HepG2 (cell line): ENCODE data around the gene EDNRB. TPM values are rescaled to one million over a fixed set of nuclear protein-coding genes. Genes with fewer than 3 reads are reported as not detected.

Experiments
- ATAC-seq: fragments of 200-7000 bp; cut with Tn5 transposase; 3 replicates; pipeline ENCODE4 v1.9.1; 2020; ENCODE audit warnings: mild to moderate bottlenecking, moderate library complexity
- BruUV-seq: library from RNA; stranded (reverse); fragments of 400-500 nt; replicated peaks from 2 replicates; lab custom pipeline; 2021; lab: Mats Ljungman, UMichigan
- CTCF ChIA-PET: fragments of 300-600 bp; formaldehyde crosslinking; extraction: SDS; loops from one replicate; lab custom pipeline; 2021; ENCODE audit warnings: low total read pairs, inconsistent platforms, low intra/inter-chr PET ratio; lab: Yijun Ruan, JAX
- POLR2A ChIA-PET: fragments of 350-600 bp; sonication (Branson Sonifier 250); formaldehyde crosslinking; loops from one replicate; lab custom pipeline; 2020; ENCODE audit warnings: antibody characterized with exemption, inconsistent platforms; lab: Yijun Ruan, JAX
- DNase-seq: peaks from one replicate; pipeline ENCODE4 v3.0.0-alpha.2; 2015; ENCODE audit warnings: low spot score
- FAIRE-seq: peaks from 3 replicates; lab custom pipeline; 2011; peaks lifted over from hg19 to GRCh38; lab: Jason Lieb, UNC
- H2AFZ ChIP-seq: one replicate; pipeline ENCODE4 v1.6.1; 2011; ENCODE audit warnings: low read length, inconsistent platforms
- H3K27ac ChIP-seq: fragments of 300-600 bp; 3 replicates; pipeline ENCODE4 v1.8.0; 2011; ENCODE audit warnings: mixed run types, mild to moderate bottlenecking, mixed read lengths, low read length, inconsistent platforms; ENCODE audit not compliant: insufficient read depth; ENCODE audit errors: extremely low read length
- H3K27me3 ChIP-seq, 2 experiments: fragments of 200-600 bp in 1 of 2; 2 replicates in 1 of 2; 3 replicates in 1 of 2; pipeline versions ENCODE4 v1.6.0 to v1.8.0; 2011; ENCODE audit warnings: low read length in 2 of 2, mild to moderate bottlenecking in 2 of 2, moderate library complexity in 2 of 2, inconsistent platforms in 1 of 2; ENCODE audit not compliant: insufficient read depth in 2 of 2, control insufficient read depth in 1 of 2
- H3K36me3 ChIP-seq, 2 experiments: fragments of 200-600 bp in 1 of 2; replicated peaks in 1 of 2; 2 replicates in 1 of 2; 3 replicates in 1 of 2; pipeline versions ENCODE4 v1.5.1 to v1.8.0; 2011; ENCODE audit warnings: low read length in 2 of 2, inconsistent platforms in 1 of 2; ENCODE audit not compliant: insufficient read depth in 2 of 2, control insufficient read depth in 1 of 2
- H3K4me1 ChIP-seq: 2 replicates; pipeline ENCODE4 v1.5.1; 2012; ENCODE audit warnings: low read length, inconsistent platforms; ENCODE audit not compliant: insufficient read depth
- H3K4me2 ChIP-seq: 2 replicates; pipeline ENCODE4 v1.6.0; 2011; ENCODE audit warnings: low read depth, low read length, inconsistent platforms
- H3K4me3 ChIP-seq, 3 experiments: fragments of 200-600 bp in 1 of 3; sonication (generic), shearing (Covaris generic) in 1 of 3; replicated peaks in 1 of 3; 2 replicates each; pipeline ENCODE4 v1.5.1; 2011 to 2016; ENCODE audit warnings: low read length in 3 of 3, inconsistent platforms in 2 of 3, low read depth in 2 of 3, mild to moderate bottlenecking in 2 of 3, control low read depth in 1 of 3, mixed read lengths in 1 of 3; ENCODE audit not compliant: insufficient read depth in 1 of 3
- H3K79me2 ChIP-seq: one replicate; pipeline ENCODE4 v1.6.1; 2011; ENCODE audit warnings: low read length, inconsistent platforms; ENCODE audit not compliant: insufficient read depth
- H3K9ac ChIP-seq: 2 replicates; pipeline ENCODE4 v1.6.0; 2011; ENCODE audit warnings: mild to moderate bottlenecking, low read depth, low read length, inconsistent platforms; ENCODE audit not compliant: insufficient read depth
- H3K9me3 ChIP-seq: 2 replicates; pipeline ENCODE4 v1.5.1; 2012; ENCODE audit warnings: mild to moderate bottlenecking, low read length
- H4K20me1 ChIP-seq: 2 replicates; pipeline ENCODE4 v1.6.0; 2011; ENCODE audit warnings: inconsistent platforms, mild to moderate bottlenecking, low read length, moderate library complexity; ENCODE audit not compliant: insufficient read depth
- CREB1 ChIP-seq, 2 experiments: fragments of 450-650 bp in 1 of 2; IDR thresholded peaks; 2 replicates each; pipeline ENCODE4 v1.6.1; 2016 to 2017; ENCODE audit warnings: control low read depth in 1 of 2, mild to moderate bottlenecking in 1 of 2, missing compliant biosample characterization in 1 of 2, missing genetic modification characterization in 1 of 2
- EZH2 ChIP-seq: conservative IDR thresholded peaks from 2 replicates; pipeline ENCODE4 v1.6.1; 2012; ENCODE audit warnings: mild to moderate bottlenecking, low read depth, low read length, moderate library complexity
- HNRNPK ChIP-seq: fragments of 200-400 bp; formaldehyde crosslinking; IDR thresholded peaks from 2 replicates; pipeline ENCODE4 v1.6.1; 2018; ENCODE audit warnings: low read length, low read depth, moderate library complexity, mild to moderate bottlenecking; ENCODE audit not compliant: poor library complexity, severe bottlenecking
- SMC3 ChIP-seq: IDR thresholded peaks from 2 replicates; pipeline ENCODE4 v1.6.1; 2011; ENCODE audit warnings: low read length, improper control_type of control experiment
- SNAI1 ChIP-seq: sonication (generic); formaldehyde crosslinking; IDR thresholded peaks from 2 replicates; pipeline ENCODE4 v1.5.0; 2020; ENCODE audit warnings: mild to moderate bottlenecking, missing genetic modification reagents, borderline replicate concordance
- ZBTB7A ChIP-seq: sonication (generic); formaldehyde crosslinking; IDR thresholded peaks from 2 replicates; pipeline ENCODE4 v1.8.0; 2022; ENCODE audit warnings: mild to moderate bottlenecking, missing genetic modification reagents
- ZFP41 ChIP-seq: sonication (generic); formaldehyde crosslinking; IDR thresholded peaks from 2 replicates; pipeline ENCODE4 v1.4.0; 2020; ENCODE audit warnings: mild to moderate bottlenecking, missing genetic modification reagents, borderline replicate concordance
- WGBS: methylation state at CpG from one replicate; pipeline ENCODE4 v1.1.6; 2017; ENCODE audit warnings: low lambda C conversion rate; 5-methylcytosine and 5-hydroxymethylcytosine counted together
- in situ Hi-C: cut with HindIII; loops from 2 replicates; pipeline ENCODE4 v1.10.0; 2017; ENCODE audit warnings: low pct_unique_long_range_greater_than_20kb; ENCODE audit not compliant: extremely low pct_ligation_motif_present
- intact Hi-C: fragments of 100-400 bp; cut with micrococcal nuclease; formaldehyde crosslinking; loops from one replicate; pipeline ENCODE4 v1.10.0; 2022; ENCODE audit not compliant: unreplicated experiment
- polyA plus RNA-seq, 8 experiments: library from polyadenylated mRNA; depleted of rRNA in 3 of 8; stranded (reverse) in 7 of 8; unstranded in 1 of 8; fragments of >200 nt; fragmentation: Illumina TruSeq in 4 of 8; extraction: Trizol in 4 of 8; gene quantifications; 2 replicates each; pipeline versions ENCODE4 v1.2.1 to v1.2.3, GENCODE V29; 2011 to 2016; ENCODE audit warnings: low read depth in 4 of 8, missing spikeins in 1 of 8, mixed read lengths in 1 of 8; ENCODE audit not compliant: insufficient read depth in 1 of 8
- total RNA-seq, 5 experiments: library from RNA; depleted of rRNA; stranded (reverse); fragments of >200 nt; fragmentation: Illumina TruSeq; extraction: Trizol; gene quantifications; 2 replicates each; pipeline ENCODE4 v1.2.3, GENCODE V29; 2016; ENCODE audit warnings: low read depth in 1 of 5
- TF ChIP-seq, protein P1 (sequence below): sonication (generic); formaldehyde crosslinking; IDR thresholded peaks from 2 replicates; pipeline ENCODE4 v1.5.1; 2020; ENCODE audit warnings: mild to moderate bottlenecking, missing genetic modification reagents, moderate library complexity
- TF ChIP-seq, protein P2 (sequence below): IDR thresholded peaks from 2 replicates; pipeline ENCODE4 v1.6.1; 2016; ENCODE audit warnings: mild to moderate bottlenecking, missing biosample characterization, missing genetic modification reagents

Gene EDNRB
- total and polyA plus RNA-seq, 2 of the 13 experiments (the other 11 are each of a cell fraction or from before 2014, with no cell fraction given), result not detected

DNA sequence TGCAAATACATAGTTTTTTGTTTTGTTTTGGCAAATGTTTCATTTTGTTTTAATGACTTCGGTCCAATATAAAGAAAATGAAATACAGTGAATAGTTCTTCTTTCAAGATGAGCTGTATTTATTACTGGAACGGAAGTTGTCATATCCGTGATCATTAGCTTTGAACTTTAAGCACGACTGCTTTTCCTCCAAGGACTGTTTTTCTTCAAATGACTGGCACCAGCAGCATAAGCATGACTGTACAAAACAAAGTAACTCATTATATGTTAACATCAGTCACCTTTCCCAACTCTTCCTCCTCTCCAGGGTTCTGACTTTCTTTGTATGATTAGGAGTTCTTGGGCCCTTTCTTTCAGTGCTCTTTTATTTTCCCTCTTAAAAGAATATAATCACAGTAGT, 20.5 kb downstream of the EDNRB start:
- DNase-seq (no peak), FAIRE-seq (no peak), ATAC-seq (no peak)
- Histone ChIP-seq H3K9ac (no peak overlapping the region), H3K79me2 (no peaks in the 10 kb centered on the region), H3K36me3 (no peaks in the 10 kb centered on the region), H3K27me3 (no peaks in the 10 kb centered on the region), H3K9me3 (peaks cover 10% of the 10 kb centered on the region; the same call in 1 of the 2 replicates), H3K4me2 (no peak overlapping the region), H3K4me3 (no peak overlapping the region), H2AFZ (no peak overlapping the region), H3K4me1 (no peaks in the 10 kb centered on the region), H4K20me1 (no peaks in the 10 kb centered on the region), H3K27ac (no peak overlapping the region)
- no TSS peak for BruUV-seq
- CTCF ChIA-PET, result no interaction called here
- no peak for TF ChIP-seq SMC3
- TF ChIP-seq ZBTB7A, result no peak
- no peak for TF ChIP-seq HNRNPK
- TF ChIP-seq, protein P1, sequence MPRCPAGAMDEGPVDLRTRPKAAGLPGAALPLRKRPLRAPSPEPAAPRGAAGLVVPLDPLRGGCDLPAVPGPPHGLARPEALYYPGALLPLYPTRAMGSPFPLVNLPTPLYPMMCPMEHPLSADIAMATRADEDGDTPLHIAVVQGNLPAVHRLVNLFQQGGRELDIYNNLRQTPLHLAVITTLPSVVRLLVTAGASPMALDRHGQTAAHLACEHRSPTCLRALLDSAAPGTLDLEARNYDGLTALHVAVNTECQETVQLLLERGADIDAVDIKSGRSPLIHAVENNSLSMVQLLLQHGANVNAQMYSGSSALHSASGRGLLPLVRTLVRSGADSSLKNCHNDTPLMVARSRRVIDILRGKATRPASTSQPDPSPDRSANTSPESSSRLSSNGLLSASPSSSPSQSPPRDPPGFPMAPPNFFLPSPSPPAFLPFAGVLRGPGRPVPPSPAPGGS (CRISPR knock-in tag), result no peak
- in situ Hi-C loops (no loop called here), intact Hi-C loops (no loop called here)
- WGBS, result 2% methylated on average over 4 of the region's 4 CpGs
- POLR2A ChIA-PET, result no interaction called here

DNA sequence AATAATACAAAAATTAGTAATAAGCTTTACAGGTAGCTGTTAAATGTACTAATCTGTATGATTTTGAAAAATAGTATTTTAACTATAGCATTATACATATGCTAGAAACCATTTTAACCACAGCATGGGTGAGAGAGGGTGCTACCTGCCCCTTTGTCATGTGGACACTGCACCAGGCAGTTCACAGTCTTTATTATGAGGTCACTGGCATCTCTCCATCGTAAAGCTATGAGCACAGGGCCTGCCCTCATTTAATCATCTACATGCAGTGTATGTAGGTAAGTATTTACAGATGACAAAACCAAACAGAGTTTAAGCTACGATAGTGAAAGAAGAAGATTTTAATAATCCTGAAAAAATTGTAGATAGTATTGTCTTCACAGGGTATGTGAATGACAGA, 21.7 kb downstream of the EDNRB start:
- Histone ChIP-seq H3K79me2 (no peaks in the 10 kb centered on the region), H3K27ac (no peak overlapping the region), H3K9ac (no peak overlapping the region), H2AFZ (no peak overlapping the region), H3K9me3 (peaks cover 2% of the 10 kb centered on the region; the same call in 1 of the 2 replicates), H4K20me1 (no peaks in the 10 kb centered on the region), H3K4me1 (no peaks in the 10 kb centered on the region), H3K4me3 (no peak overlapping the region), H3K36me3 (no peaks in the 10 kb centered on the region), H3K4me2 (no peak overlapping the region), H3K27me3 (no peaks in the 10 kb centered on the region)
- WGBS, result 0% methylated on average over 2 of the region's 2 CpGs
- no TSS peak for BruUV-seq
- intact Hi-C loops (no loop called here), in situ Hi-C loops (no loop called here)
- ChIA-PET POLR2A (no interaction called here), CTCF (no interaction called here)
- no peak for FAIRE-seq
- no peak for DNase-seq
- ATAC-seq, result no peak
- no peak for TF ChIP-seq ZFP41
- TF ChIP-seq, protein P2, sequence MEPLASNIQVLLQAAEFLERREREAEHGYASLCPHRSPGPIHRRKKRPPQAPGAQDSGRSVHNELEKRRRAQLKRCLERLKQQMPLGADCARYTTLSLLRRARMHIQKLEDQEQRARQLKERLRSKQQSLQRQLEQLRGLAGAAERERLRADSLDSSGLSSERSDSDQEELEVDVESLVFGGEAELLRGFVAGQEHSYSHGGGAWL, result no peak
- TF ChIP-seq CREB1 (IDR thresholded peaks at IDR 0.05), result no peak
- TF ChIP-seq CREB1 (CRISPR knock-in tag; IDR thresholded peaks at IDR 0.05), result no peak
- TF ChIP-seq SNAI1 (CRISPR knock-in tag), result no peak
- no peak for TF ChIP-seq EZH2
